Suprapubic skin (tissue), 4 donors: ENCODE measurements around the gene ATP5F1B. TPM values are rescaled to one million over a fixed set of nuclear protein-coding genes. Genes with fewer than 3 reads are reported as not detected.

ENCODE experiments used
- DNase-seq, 2 donors: peaks; one replicate each; pipeline ENCODE4 v3.0.0-alpha.2; 2019; ENCODE audit warnings: low spot score in 2 of 2
- H3K27ac ChIP-seq: fragments of 200-600 bp; sonication (generic); one replicate; pipeline ENCODE4 v1.5.1; 2019
- H3K27me3 ChIP-seq: fragments of 200-600 bp; sonication (generic); one replicate; pipeline ENCODE4 v1.5.1; 2019
- H3K36me3 ChIP-seq: fragments of 200-600 bp; sonication (generic); one replicate; pipeline ENCODE4 v1.5.1; 2019
- H3K4me1 ChIP-seq: fragments of 200-600 bp; sonication (generic); one replicate; pipeline ENCODE4 v1.5.1; 2019
- H3K4me3 ChIP-seq: fragments of 200-600 bp; sonication (generic); one replicate; pipeline ENCODE4 v1.5.1; 2019; ENCODE audit warnings: mild to moderate bottlenecking
- H3K9me3 ChIP-seq: fragments of 200-600 bp; sonication (generic); one replicate; pipeline ENCODE4 v1.5.1; 2019
- CTCF ChIP-seq, 2 donors: fragments of 200-600 bp in 1 of 2; fragments of 450-650 bp in 1 of 2; sonication (generic) in 1 of 2; IDR thresholded peaks; one replicate each; pipeline ENCODE4 v1.5.1; 2016 to 2019; ENCODE audit warnings: antibody characterized with exemption in 2 of 2, mild to moderate bottlenecking in 1 of 2, moderate library complexity in 1 of 2
- EP300 ChIP-seq: sonication (generic); formaldehyde crosslinking; IDR thresholded peaks from one replicate; pipeline ENCODE4 v1.6.1; 2017; ENCODE audit warnings: antibody characterized with exemption
- POLR2A ChIP-seq, 2 donors: fragments of 450-650 bp; IDR thresholded peaks; one replicate each; pipeline ENCODE4 v1.6.1; 2017; ENCODE audit warnings: antibody characterized with exemption in 2 of 2, mild to moderate bottlenecking in 2 of 2, moderate library complexity in 2 of 2
- POLR2AphosphoS5 ChIP-seq, 3 donors: sonication (generic); formaldehyde crosslinking; IDR thresholded peaks; one replicate each; pipeline ENCODE4 v1.6.1; 2017; ENCODE audit warnings: antibody characterized with exemption in 3 of 3
- WGBS: methylation state at CpG from one replicate; pipeline ENCODE4 v1.1.5; 2018; 5-methylcytosine and 5-hydroxymethylcytosine counted together
- total RNA-seq, 4 donors: library from RNA; depleted of rRNA; stranded (reverse); fragments of >200 nt; gene quantifications; one replicate each; pipeline ENCODE4 v1.1.0, GENCODE V29; 2016

Gene ATP5F1B
- total RNA-seq, 4 donors from 2014 or later, result 423 to 515 (median 438) TPM

DNA sequence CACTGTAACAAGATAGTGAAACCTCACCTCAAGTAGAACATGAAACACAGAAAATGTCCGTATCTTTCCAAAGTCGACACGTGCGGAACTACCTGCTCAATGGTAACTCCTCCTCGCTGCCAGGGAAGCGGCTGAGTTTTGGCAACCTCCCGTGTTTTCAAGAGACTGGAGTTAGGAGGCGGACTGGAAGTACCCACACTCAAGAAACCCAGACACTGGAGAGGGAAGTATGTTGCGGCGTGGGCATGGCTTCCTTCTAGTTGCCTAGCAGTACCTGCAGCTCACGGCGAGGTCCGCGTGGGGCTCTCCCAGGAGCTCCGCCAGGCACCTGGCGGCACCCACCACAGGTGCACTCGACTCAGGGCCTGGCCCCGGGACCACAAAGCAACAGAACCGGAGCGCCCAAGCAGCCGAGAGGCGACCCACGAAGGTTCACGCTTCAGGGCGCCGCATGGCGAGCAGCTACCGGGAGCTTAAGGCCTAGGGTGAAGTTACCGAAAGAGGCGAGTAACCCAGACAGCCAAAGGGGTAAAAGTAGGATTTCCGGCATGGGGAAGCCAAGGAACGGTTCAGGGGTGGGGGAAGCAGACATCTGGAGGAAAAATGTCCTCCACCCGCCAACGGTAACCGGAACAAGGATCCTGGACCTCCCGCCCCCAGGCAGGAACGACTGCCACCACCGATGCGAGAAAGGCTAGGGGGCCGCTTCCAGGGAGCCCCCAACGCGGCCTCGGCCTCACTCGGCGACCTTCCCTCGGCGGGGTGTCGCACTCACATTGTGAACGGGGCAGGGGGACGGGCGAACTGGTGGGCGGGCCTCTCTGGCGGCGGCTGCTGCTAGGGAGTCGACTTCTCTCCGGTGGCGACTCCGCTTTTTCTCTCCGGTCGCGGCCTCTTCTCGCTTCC, 41.7 kb upstream of the ATP5F1B start:
- H3K27me3 ChIP-seq, result no peaks in the 10 kb centered on the region
- H3K9me3 ChIP-seq, result no peaks in the 10 kb centered on the region
- peak overlapping the region; percentile 97 for H3K27ac ChIP-seq
- peaks cover 44% of the 10 kb centered on the region for H3K4me1 ChIP-seq
- peak; percentile 81 to 86 for DNase-seq
- no peaks in the 10 kb centered on the region for H3K36me3 ChIP-seq
- TF ChIP-seq EP300 (no peak), POLR2A (IDR thresholded peaks at IDR 0.05) (no peak), CTCF (IDR thresholded peaks at IDR 0.05) (no peak), POLR2AphosphoS5 (IDR thresholded peaks at IDR 0.05) (no peak)
- 0% methylated on average over 31 of the region's 62 CpGs for WGBS
- peak overlapping the region; percentile 75 for H3K4me3 ChIP-seq

GRCh38 chr12:56684745-56685359, 39.1 kb upstream of the ATP5F1B start:
- peak; percentile 26 to 39 for DNase-seq

GRCh38 chr12:56682323-56682722, 36.5 kb upstream of the ATP5F1B start:
- no peaks in the 10 kb centered on the region for H3K9me3 ChIP-seq
- no peaks in the 10 kb centered on the region for H3K36me3 ChIP-seq
- no peak for DNase-seq
- peaks cover 52% of the 10 kb centered on the region for H3K4me1 ChIP-seq
- TF ChIP-seq POLR2A (IDR thresholded peaks at IDR 0.05) (no peak), EP300 (no peak), POLR2AphosphoS5 (IDR thresholded peaks at IDR 0.05) (no peak), CTCF (IDR thresholded peaks at IDR 0.05) (no peak)
- H3K4me3 ChIP-seq, result no peak overlapping the region
- WGBS, result 93% methylated on average over 6 of the region's 6 CpGs
- H3K27ac ChIP-seq, result no peak overlapping the region
- H3K27me3 ChIP-seq, result no peaks in the 10 kb centered on the region

More at GRCh38 chr12:56684745-56685359, 39.1 kb upstream of the ATP5F1B start:
- WGBS, result 16% methylated on average over 8 of the region's 8 CpGs
- H3K27ac ChIP-seq, result peak overlapping the region; percentile 25
- H3K36me3 ChIP-seq, result no peaks in the 10 kb centered on the region
- peak overlapping the region; percentile 75 for H3K4me3 ChIP-seq
- no peaks in the 10 kb centered on the region for H3K27me3 ChIP-seq
- H3K9me3 ChIP-seq, result no peaks in the 10 kb centered on the region
- peaks cover 54% of the 10 kb centered on the region for H3K4me1 ChIP-seq
- TF ChIP-seq POLR2AphosphoS5 (IDR thresholded peaks at IDR 0.05), result no peak
- TF ChIP-seq CTCF (IDR thresholded peaks at IDR 0.05), result no peak
- no peak for TF ChIP-seq EP300
- TF ChIP-seq POLR2A (IDR thresholded peaks at IDR 0.05), result no peak

DNA sequence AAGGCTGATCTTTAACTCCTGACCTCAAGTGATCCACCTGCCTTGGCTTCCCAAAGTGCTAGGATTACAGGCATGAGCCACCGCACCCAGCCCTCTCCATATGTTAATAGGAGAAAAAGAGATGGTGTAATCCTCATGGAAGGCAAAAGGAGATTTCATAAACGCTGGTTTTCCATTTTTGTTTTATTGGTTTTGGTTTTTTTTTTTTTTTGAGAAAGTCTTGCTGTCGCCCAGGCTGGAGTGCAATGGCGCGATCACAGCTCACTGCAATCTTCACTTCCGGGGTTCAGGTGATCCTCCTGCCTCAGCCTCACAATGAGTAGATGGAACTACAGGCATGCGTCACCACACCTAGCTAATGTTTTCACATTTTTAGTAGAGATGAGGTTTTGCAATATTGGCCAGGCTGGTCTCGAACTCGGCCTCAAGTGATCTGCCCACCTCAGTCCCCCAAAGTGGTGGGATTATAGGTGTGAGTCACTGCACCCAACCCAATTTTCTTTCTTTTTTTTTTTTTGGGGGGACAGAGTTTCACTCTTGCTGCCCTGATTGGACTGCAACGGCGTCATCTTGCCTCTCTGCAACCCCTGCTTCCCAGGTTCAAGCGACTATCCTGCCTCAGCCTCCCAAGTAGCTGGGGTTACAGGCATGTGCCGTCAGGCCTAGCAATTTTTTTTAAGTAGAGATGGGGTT, 34.2 kb upstream of the ATP5F1B start:
- Histone ChIP-seq H3K4me3 (no peak overlapping the region), H3K9me3 (no peaks in the 10 kb centered on the region), H3K27me3 (no peaks in the 10 kb centered on the region), H3K36me3 (no peaks in the 10 kb centered on the region), H3K4me1 (peaks cover 43% of the 10 kb centered on the region), H3K27ac (no peak overlapping the region)
- TF ChIP-seq EP300, result no peak
- no peak for TF ChIP-seq POLR2A (IDR thresholded peaks at IDR 0.05)
- no peak for TF ChIP-seq POLR2AphosphoS5 (IDR thresholded peaks at IDR 0.05)
- no peak for TF ChIP-seq CTCF (IDR thresholded peaks at IDR 0.05)
- peak; percentile 26 to 31 for DNase-seq
- 91% methylated on average over 13 of the region's 13 CpGs for WGBS

DNA sequence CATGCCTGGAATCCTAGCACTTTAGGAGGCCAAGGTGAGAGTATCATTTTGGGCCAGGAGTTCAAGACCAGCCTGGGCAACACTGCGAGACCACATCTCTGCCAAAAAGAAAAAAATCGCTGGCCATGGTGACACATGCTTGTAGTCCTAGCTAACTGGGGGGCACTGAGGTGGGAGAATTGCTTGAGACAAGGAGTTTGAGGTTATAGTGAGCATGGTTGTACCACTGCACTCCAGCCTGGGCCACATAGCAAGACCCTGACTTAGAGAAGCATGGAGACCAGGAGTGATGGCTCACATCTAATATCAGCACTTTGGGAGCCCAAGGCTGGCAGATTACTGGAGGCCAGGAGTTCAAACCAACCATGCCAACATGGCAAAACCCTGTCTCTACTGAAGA, 33.1 kb upstream of the ATP5F1B start:
- Histone ChIP-seq H3K36me3 (no peaks in the 10 kb centered on the region), H3K4me1 (peaks cover 33% of the 10 kb centered on the region), H3K9me3 (no peaks in the 10 kb centered on the region), H3K27ac (no peak overlapping the region), H3K27me3 (no peaks in the 10 kb centered on the region), H3K4me3 (no peak overlapping the region)
- peak; percentile 10 to 50 for DNase-seq
- TF ChIP-seq CTCF (IDR thresholded peaks at IDR 0.05) (no peak), POLR2A (IDR thresholded peaks at IDR 0.05) (no peak), EP300 (no peak), POLR2AphosphoS5 (IDR thresholded peaks at IDR 0.05) (no peak)
- whole genome bisulfite sequencing, result 100% methylated on average over 2 of the region's 2 CpGs
